ENCODE results near the gene SLC2A13. TPM values are rescaled to one million over a fixed set of nuclear protein-coding genes. Genes with fewer than 3 reads are reported as not detected.
"Not testable (repeated sequence)": the region's sequence is repeated elsewhere in the genome, so short reads cannot be mapped to it uniquely, and the experiment has no call there.

The SLC2A13 gene
- total RNA-seq, 2 experiments from 2014 or later = 2.0 to 2.1 TPM

- no peak overlapping the region for H3K27ac Mint-ChIP-seq
- no peaks in the 10 kb centered on the region for H3K27me3 Mint-ChIP-seq (ENCODE audit: low read depth)
- intact Hi-C loops (cut with micrococcal nuclease) = no loop called here
- peaks cover 1% of the 10 kb centered on the region for H3K36me3 Mint-ChIP-seq (ENCODE audit: low read depth)
- H3K9me3 Mint-ChIP-seq = peaks cover 6% of the 10 kb centered on the region
- no peaks in the 10 kb centered on the region for H3K4me1 Mint-ChIP-seq (ENCODE audit: low read depth)
- CTCF ChIA-PET = no interaction called here
- H3K4me3 Mint-ChIP-seq = no peak overlapping the region
- no peak for DNase-seq
These were observed 238.1 kb downstream of the SLC2A13 start for GRCh38 chr12:39867631-39868327.

- Mint-ChIP-seq H3K27me3 (ENCODE audit: low read depth) (no peaks in the 10 kb centered on the region), H3K36me3 (ENCODE audit: low read depth) (peaks cover 1% of the 10 kb centered on the region), H3K4me3 (no peak overlapping the region), H3K4me1 (ENCODE audit: low read depth) (no peaks in the 10 kb centered on the region), H3K9me3 (peaks cover 6% of the 10 kb centered on the region), H3K27ac (no peak overlapping the region)
- CTCF ChIA-PET = interaction anchor here (0.7 kb wide), 1 partner anchor 58 kb away, joined by 4 read pairs; no protein-coding TSS in a partner anchor
- intact Hi-C loops (cut with micrococcal nuclease) = no loop called here
- no peak for DNase-seq
These were observed 239.7 kb downstream of the SLC2A13 start for GRCh38 chr12:39866135-39866534.

GRCh38 chr12:39860695-39861094 lies 245.2 kb downstream of the SLC2A13 start:
- no peak for DNase-seq
- intact Hi-C loops (cut with micrococcal nuclease) = no loop called here
- H3K36me3 Mint-ChIP-seq (ENCODE audit: low read depth) = no peaks in the 10 kb centered on the region
- CTCF ChIA-PET = interaction anchor here (0.5 to 0.9 kb wide), 2 partner anchors 64 to 248 kb away, joined by 3 to 5 read pairs; no protein-coding TSS in a partner anchor
- no peaks in the 10 kb centered on the region for H3K4me1 Mint-ChIP-seq (ENCODE audit: low read depth)
- no peak overlapping the region for H3K4me3 Mint-ChIP-seq
- no peaks in the 10 kb centered on the region for H3K27me3 Mint-ChIP-seq (ENCODE audit: low read depth)
- peaks cover 3% of the 10 kb centered on the region for H3K9me3 Mint-ChIP-seq
- no peak overlapping the region for H3K27ac Mint-ChIP-seq

- intact Hi-C loops (cut with micrococcal nuclease) = no loop called here
- Mint-ChIP-seq H3K36me3 (ENCODE audit: low read depth) (no peaks in the 10 kb centered on the region), H3K9me3 (no peaks in the 10 kb centered on the region), H3K27me3 (ENCODE audit: low read depth) (no peaks in the 10 kb centered on the region), H3K27ac (no peak overlapping the region), H3K4me3 (no peak overlapping the region), H3K4me1 (ENCODE audit: low read depth) (no peaks in the 10 kb centered on the region)
- no peak for DNase-seq
- CTCF ChIA-PET = no interaction called here
These were observed 252.9 kb downstream of the SLC2A13 start for GRCh38 chr12:39853003-39853402.

GRCh38 chr12:39852346-39852745 lies 253.5 kb downstream of the SLC2A13 start:
- H3K36me3 Mint-ChIP-seq (ENCODE audit: low read depth) = no peaks in the 10 kb centered on the region
- no peaks in the 10 kb centered on the region for H3K9me3 Mint-ChIP-seq
- H3K27me3 Mint-ChIP-seq (ENCODE audit: low read depth) = no peaks in the 10 kb centered on the region
- no peak for DNase-seq
- no peaks in the 10 kb centered on the region for H3K4me1 Mint-ChIP-seq (ENCODE audit: low read depth)
- intact Hi-C loops (cut with micrococcal nuclease) = no loop called here
- no peak overlapping the region for H3K4me3 Mint-ChIP-seq
- H3K27ac Mint-ChIP-seq = no peak overlapping the region
- CTCF ChIA-PET = no interaction called here

- H3K4me1 Mint-ChIP-seq (ENCODE audit: low read depth) = not testable (repeated sequence)
These were observed 257.7 kb downstream of the SLC2A13 start for GRCh38 chr12:39848218-39848617.

GRCh38 chr12:39846971-39847650 lies 258.8 kb downstream of the SLC2A13 start:
- no peaks in the 10 kb centered on the region for H3K4me1 Mint-ChIP-seq (ENCODE audit: low read depth)
- H3K36me3 Mint-ChIP-seq (ENCODE audit: low read depth) = no peaks in the 10 kb centered on the region
- no peaks in the 10 kb centered on the region for H3K27me3 Mint-ChIP-seq (ENCODE audit: low read depth)
- no peaks in the 10 kb centered on the region for H3K9me3 Mint-ChIP-seq
- H3K4me3 Mint-ChIP-seq = no peak overlapping the region
- intact Hi-C loops (cut with micrococcal nuclease) = no loop called here
- no peak for DNase-seq
- H3K27ac Mint-ChIP-seq = no peak overlapping the region
- CTCF ChIA-PET = no interaction called here

More at GRCh38 chr12:39848218-39848617, 257.7 kb downstream of the SLC2A13 start:
- H3K9me3 Mint-ChIP-seq; H3K4me3 Mint-ChIP-seq; H3K36me3 Mint-ChIP-seq (ENCODE audit: low read depth); H3K27me3 Mint-ChIP-seq (ENCODE audit: low read depth); intact Hi-C loops (cut with micrococcal nuclease); DNase-seq; H3K27ac Mint-ChIP-seq: not testable (repeated sequence)
- CTCF ChIA-PET = interaction anchor here (0.7 kb wide), 1 partner anchor 25 kb away, joined by 3 read pairs; no protein-coding TSS in a partner anchor

- intact Hi-C loops (cut with micrococcal nuclease) = no loop called here
- H3K9me3 Mint-ChIP-seq = no peaks in the 10 kb centered on the region
- no peak overlapping the region for H3K4me3 Mint-ChIP-seq
- H3K4me1 Mint-ChIP-seq (ENCODE audit: low read depth) = no peaks in the 10 kb centered on the region
- CTCF ChIA-PET = no interaction called here
- no peaks in the 10 kb centered on the region for H3K36me3 Mint-ChIP-seq (ENCODE audit: low read depth)
- no peak overlapping the region for H3K27ac Mint-ChIP-seq
- H3K27me3 Mint-ChIP-seq (ENCODE audit: low read depth) = no peaks in the 10 kb centered on the region
- no peak for DNase-seq
These were observed 259.6 kb downstream of the SLC2A13 start for GRCh38 chr12:39846304-39846703.

- no peaks in the 10 kb centered on the region for H3K4me1 Mint-ChIP-seq (ENCODE audit: low read depth)
- CTCF ChIA-PET = no interaction called here
- H3K4me3 Mint-ChIP-seq = no peak overlapping the region
- H3K36me3 Mint-ChIP-seq (ENCODE audit: low read depth) = no peaks in the 10 kb centered on the region
- H3K27me3 Mint-ChIP-seq (ENCODE audit: low read depth) = no peaks in the 10 kb centered on the region
- H3K9me3 Mint-ChIP-seq = no peaks in the 10 kb centered on the region
- no peak for DNase-seq
- intact Hi-C loops (cut with micrococcal nuclease) = no loop called here
- no peak overlapping the region for H3K27ac Mint-ChIP-seq
These were observed 265.5 kb downstream of the SLC2A13 start for GRCh38 chr12:39840422-39840821.

GRCh38 chr12:39839072-39839471 lies 266.8 kb downstream of the SLC2A13 start:
- intact Hi-C loops (cut with micrococcal nuclease) = no loop called here
- H3K27ac Mint-ChIP-seq = no peak overlapping the region
- CTCF ChIA-PET = no interaction called here
- no peaks in the 10 kb centered on the region for H3K9me3 Mint-ChIP-seq
- no peaks in the 10 kb centered on the region for H3K36me3 Mint-ChIP-seq (ENCODE audit: low read depth)
- H3K4me1 Mint-ChIP-seq (ENCODE audit: low read depth) = no peaks in the 10 kb centered on the region
- H3K4me3 Mint-ChIP-seq = no peak overlapping the region
- no peaks in the 10 kb centered on the region for H3K27me3 Mint-ChIP-seq (ENCODE audit: low read depth)
- DNase-seq = no peak

GRCh38 chr12:39835517-39836489 lies 270.1 kb downstream of the SLC2A13 start:
- CTCF ChIA-PET = no interaction called here
- Mint-ChIP-seq H3K36me3 (ENCODE audit: low read depth) (no peaks in the 10 kb centered on the region), H3K27me3 (ENCODE audit: low read depth) (no peaks in the 10 kb centered on the region), H3K27ac (no peak overlapping the region), H3K9me3 (no peaks in the 10 kb centered on the region), H3K4me1 (ENCODE audit: low read depth) (no peaks in the 10 kb centered on the region), H3K4me3 (no peak overlapping the region)
- intact Hi-C loops (cut with micrococcal nuclease) = no loop called here
- no peak for DNase-seq

GRCh38 chr12:39831587-39832315 lies 274.1 kb downstream of the SLC2A13 start:
- H3K36me3 Mint-ChIP-seq (ENCODE audit: low read depth) = no peaks in the 10 kb centered on the region
- intact Hi-C loops (cut with micrococcal nuclease) = no loop called here
- H3K4me1 Mint-ChIP-seq (ENCODE audit: low read depth) = no peaks in the 10 kb centered on the region
- no peak overlapping the region for H3K4me3 Mint-ChIP-seq
- CTCF ChIA-PET = interaction anchor here (0.6 kb wide), 1 partner anchor 17 kb away, joined by 4 read pairs; no protein-coding TSS in a partner anchor
- no peaks in the 10 kb centered on the region for H3K27me3 Mint-ChIP-seq (ENCODE audit: low read depth)
- DNase-seq = no peak
- peaks cover 3% of the 10 kb centered on the region for H3K9me3 Mint-ChIP-seq
- H3K27ac Mint-ChIP-seq = no peak overlapping the region
